ENCODE measurements around the gene PRSS22. TPM values are rescaled to one million over a fixed set of nuclear protein-coding genes. Genes with fewer than 3 reads are reported as not detected.
A peak's percentile ranks its signal among the peaks of the same experiment; 100 is the strongest.

The PRSS22 gene
- total RNA-seq, 1 donor from 2014 or later: 42.5 TPM

DNA sequence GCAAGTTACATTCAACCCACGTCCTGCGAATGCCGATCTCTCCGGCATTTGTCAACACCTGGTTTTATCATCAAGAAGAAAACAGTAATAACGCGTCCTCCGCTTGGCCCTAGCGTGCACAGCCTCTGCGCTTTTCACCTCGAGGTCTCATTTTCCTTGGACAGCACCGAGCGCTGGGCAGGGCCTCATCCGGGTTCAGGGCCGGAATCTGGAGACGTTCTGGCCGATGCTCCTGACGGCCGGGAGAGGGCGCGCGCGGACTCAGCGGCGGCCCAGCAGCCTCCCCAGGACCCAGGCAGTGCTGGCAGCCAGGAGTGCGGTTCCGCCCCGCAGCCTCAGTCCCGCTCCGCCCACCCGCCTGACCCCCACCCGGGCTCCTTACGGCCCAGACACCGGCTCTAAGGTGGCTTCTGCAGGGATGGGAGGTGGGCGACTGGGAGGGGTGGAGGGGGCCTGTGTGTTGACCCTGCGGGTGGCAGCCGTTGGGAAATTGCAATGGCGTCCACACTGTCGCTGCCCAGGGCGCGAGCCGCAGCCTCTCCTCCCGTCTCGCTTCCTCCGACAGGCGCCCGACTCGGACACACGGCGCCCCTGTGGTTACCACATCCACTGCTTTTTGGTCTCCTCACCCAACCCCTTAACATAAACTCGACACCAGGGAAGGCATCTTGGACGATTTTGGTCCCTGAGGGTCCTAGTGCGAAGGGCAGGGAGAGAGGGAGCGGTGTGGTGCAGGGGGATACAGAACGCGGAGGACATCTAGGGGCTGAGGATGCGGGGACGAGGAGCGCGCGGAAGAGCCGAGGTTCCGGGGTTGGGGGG, 46.3 kb upstream of the PRSS22 start:
- no peaks in the 10 kb centered on the region for H3K36me3 Mint-ChIP-seq
- H3K27ac Mint-ChIP-seq: peak overlapping the region; percentile 92
- no peaks in the 10 kb centered on the region for H3K9me3 Mint-ChIP-seq
- H3K4me3 Mint-ChIP-seq: peak overlapping the region; percentile 98
- DNase-seq (ENCODE audit: extremely low spot score, unreplicated experiment): peak; percentile 86
- peaks cover 11% of the 10 kb centered on the region for H3K4me1 Mint-ChIP-seq (ENCODE audit: unreplicated experiment)
- H3K27me3 Mint-ChIP-seq: no peaks in the 10 kb centered on the region
- TF ChIP-seq, protein P1, sequence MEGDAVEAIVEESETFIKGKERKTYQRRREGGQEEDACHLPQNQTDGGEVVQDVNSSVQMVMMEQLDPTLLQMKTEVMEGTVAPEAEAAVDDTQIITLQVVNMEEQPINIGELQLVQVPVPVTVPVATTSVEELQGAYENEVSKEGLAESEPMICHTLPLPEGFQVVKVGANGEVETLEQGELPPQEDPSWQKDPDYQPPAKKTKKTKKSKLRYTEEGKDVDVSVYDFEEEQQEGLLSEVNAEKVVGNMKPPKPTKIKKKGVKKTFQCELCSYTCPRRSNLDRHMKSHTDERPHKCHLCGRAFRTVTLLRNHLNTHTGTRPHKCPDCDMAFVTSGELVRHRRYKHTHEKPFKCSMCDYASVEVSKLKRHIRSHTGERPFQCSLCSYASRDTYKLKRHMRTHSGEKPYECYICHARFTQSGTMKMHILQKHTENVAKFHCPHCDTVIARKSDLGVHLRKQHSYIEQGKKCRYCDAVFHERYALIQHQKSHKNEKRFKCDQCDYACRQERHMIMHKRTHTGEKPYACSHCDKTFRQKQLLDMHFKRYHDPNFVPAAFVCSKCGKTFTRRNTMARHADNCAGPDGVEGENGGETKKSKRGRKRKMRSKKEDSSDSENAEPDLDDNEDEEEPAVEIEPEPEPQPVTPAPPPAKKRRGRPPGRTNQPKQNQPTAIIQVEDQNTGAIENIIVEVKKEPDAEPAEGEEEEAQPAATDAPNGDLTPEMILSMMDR (conservative IDR thresholded peaks at IDR 0.05): peak; percentile 97

DNA sequence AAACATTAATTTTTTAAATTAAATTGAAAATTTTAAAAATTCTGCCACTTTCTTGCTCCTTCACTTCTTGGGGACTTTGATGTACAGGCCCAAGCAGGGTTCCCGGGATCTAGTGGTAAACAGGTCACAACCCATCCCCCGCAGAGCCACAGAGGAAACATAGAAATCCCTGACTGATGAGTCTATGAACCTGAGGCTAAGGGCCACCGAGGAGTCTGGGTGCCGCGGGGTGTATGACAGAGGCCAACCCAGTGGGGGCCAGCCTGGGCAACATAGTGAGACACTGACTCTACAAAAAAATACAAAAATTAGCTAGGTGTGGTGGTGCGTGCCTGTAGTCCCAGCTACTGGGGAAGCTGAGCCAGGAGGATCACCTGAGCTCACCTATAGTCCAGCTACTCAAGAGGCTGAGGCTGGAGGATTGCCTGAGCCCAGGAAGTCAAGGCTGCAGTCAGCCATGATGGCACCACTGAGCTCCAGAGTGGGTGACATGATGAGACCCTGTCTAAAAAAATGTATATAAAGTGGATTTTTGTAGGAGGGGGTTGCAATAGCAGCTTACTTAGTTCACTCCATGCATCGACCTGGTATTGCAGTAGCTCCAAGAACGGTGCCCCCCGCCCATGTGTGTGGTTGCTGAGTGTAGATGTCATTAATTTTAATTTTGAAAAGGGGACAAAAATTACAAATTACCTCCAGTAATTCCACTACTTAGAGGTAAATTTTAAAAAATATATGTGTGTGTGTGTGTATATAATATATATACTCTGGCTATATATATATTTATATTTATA, 44.6 kb upstream of the PRSS22 start:
- Mint-ChIP-seq H3K36me3 (no peaks in the 10 kb centered on the region), H3K4me3 (peak overlapping the region; percentile 48), H3K4me1 (ENCODE audit: unreplicated experiment) (peaks cover 11% of the 10 kb centered on the region), H3K27ac (no peak overlapping the region), H3K9me3 (no peaks in the 10 kb centered on the region), H3K27me3 (no peaks in the 10 kb centered on the region)
- TF ChIP-seq, protein P1 (conservative IDR thresholded peaks at IDR 0.05): no peak
- no peak for DNase-seq (ENCODE audit: extremely low spot score, unreplicated experiment)

- Mint-ChIP-seq H3K4me3 (no peak overlapping the region), H3K36me3 (no peaks in the 10 kb centered on the region), H3K9me3 (no peaks in the 10 kb centered on the region), H3K4me1 (ENCODE audit: unreplicated experiment) (peaks cover 5% of the 10 kb centered on the region), H3K27ac (no peak overlapping the region), H3K27me3 (no peaks in the 10 kb centered on the region)
- TF ChIP-seq, protein P1 (conservative IDR thresholded peaks at IDR 0.05): no peak
- no peak for DNase-seq (ENCODE audit: extremely low spot score, unreplicated experiment)
Observed at GRCh38 chr16:2900526-2901075, 42.6 kb upstream of the PRSS22 start.

DNA sequence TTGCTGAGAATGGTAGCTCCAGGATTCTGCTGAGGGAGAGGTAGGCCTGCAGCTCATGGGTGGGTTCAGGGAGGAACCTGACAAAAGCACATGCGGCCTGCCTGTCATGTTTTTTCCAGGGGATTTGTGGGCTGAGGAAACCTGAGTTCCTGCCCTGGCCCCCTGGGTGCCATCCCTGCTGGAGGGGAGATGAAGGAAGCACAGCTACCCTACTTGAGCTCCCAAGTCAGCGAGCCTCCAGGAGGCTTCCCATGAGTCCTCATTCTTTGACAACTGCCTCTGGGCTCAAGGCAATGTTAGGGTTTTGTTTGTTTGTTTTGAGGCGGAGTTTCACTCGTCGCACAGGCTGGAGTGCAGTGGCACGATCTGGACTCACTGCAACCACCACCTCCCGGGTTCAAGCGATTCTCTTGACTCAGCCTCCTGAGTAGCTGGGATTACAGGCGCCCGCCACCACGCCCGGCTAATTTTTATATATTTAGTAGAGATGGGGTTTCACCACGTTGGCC, 41.6 kb upstream of the PRSS22 start:
- Mint-ChIP-seq H3K4me3 (no peak overlapping the region), H3K27ac (no peak overlapping the region)
- TF ChIP-seq, protein P1 (conservative IDR thresholded peaks at IDR 0.05): no peak

DNA sequence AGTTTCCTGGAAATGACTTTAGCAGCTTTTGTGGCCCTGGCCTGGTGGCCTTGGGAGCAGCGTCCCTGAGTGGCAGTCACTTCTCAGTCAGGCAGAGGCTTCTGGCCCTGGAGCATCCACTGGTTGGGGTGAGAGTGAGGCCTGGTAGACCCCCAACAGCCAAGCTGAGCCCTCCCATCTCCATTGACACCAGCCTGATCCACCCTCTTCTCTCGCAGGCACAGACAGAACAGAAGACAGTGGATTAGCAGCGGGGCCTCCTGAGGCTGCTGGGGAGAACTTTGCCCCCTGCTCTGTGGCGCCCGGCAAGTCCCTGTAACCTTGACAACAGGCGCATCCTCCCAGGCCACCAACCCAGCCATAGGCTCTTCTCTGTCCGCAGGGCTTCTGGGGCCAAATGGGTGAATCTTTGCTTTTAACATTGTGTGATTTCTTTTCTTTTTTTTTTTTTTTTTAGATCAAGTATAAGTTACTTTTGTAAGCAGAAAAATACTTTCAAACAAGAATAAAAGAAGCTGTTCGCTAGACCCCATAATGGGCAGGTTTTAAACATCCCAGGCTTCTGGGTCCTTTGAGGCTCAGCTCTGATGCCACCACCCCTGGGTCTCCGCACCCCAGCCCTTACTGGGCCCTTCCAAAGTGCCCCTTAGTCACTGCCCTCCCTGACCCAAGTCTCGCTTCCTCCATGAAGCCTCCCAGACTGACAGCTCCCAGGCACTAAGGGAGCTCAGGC, 41.0 kb upstream of the PRSS22 start:
- Mint-ChIP-seq H3K27ac (no peak overlapping the region), H3K4me3 (no peak overlapping the region), H3K4me1 (ENCODE audit: unreplicated experiment) (peaks cover 4% of the 10 kb centered on the region), H3K9me3 (no peaks in the 10 kb centered on the region), H3K36me3 (no peaks in the 10 kb centered on the region), H3K27me3 (no peaks in the 10 kb centered on the region)
- DNase-seq (ENCODE audit: extremely low spot score, unreplicated experiment): no peak
- TF ChIP-seq, protein P1 (conservative IDR thresholded peaks at IDR 0.05): no peak

More for the DNA sequence above, 41.6 kb upstream of the PRSS22 start:
- Mint-ChIP-seq H3K27me3 (no peaks in the 10 kb centered on the region), H3K36me3 (no peaks in the 10 kb centered on the region), H3K9me3 (no peaks in the 10 kb centered on the region), H3K4me1 (ENCODE audit: unreplicated experiment) (peaks cover 5% of the 10 kb centered on the region)
- no peak for DNase-seq (ENCODE audit: extremely low spot score, unreplicated experiment)

Measured in type B pancreatic cell (in vitro differentiated cells).